Osteocyte (in vitro differentiated cells): ENCODE data around the gene ZNF592. TPM values are rescaled to one million over a fixed set of nuclear protein-coding genes. Genes with fewer than 3 reads are reported as not detected.

Experiments used
- DNase-seq: peaks from one replicate; pipeline ENCODE4 v3.0.0; 2021; ENCODE audit warnings: mixed read lengths; ENCODE audit not compliant: unreplicated experiment; ENCODE audit errors: extremely low spot score
- H3K27ac Mint-ChIP-seq: one replicate; pipeline ENCODE4 v1.8.0; 2021; ENCODE audit warnings: mild to moderate bottlenecking, mixed read lengths; ENCODE audit not compliant: unreplicated experiment
- H3K27me3 Mint-ChIP-seq: one replicate; pipeline ENCODE4 v1.8.0; 2021; ENCODE audit warnings: mixed read lengths; ENCODE audit not compliant: unreplicated experiment
- H3K36me3 Mint-ChIP-seq: one replicate; pipeline ENCODE4 v1.8.0; 2021; ENCODE audit warnings: mixed read lengths; ENCODE audit not compliant: unreplicated experiment
- H3K4me1 Mint-ChIP-seq: one replicate; pipeline ENCODE4 v1.8.0; 2021; ENCODE audit warnings: mixed read lengths; ENCODE audit not compliant: unreplicated experiment
- H3K4me3 Mint-ChIP-seq: one replicate; pipeline ENCODE4 v1.8.0; 2021; ENCODE audit warnings: mild to moderate bottlenecking, moderate library complexity, mixed read lengths; ENCODE audit not compliant: unreplicated experiment
- H3K9me3 Mint-ChIP-seq: one replicate; pipeline ENCODE4 v1.8.0; 2021; ENCODE audit warnings: mixed read lengths; ENCODE audit not compliant: unreplicated experiment
- CTCF ChIP-seq: fragments of 200-600 bp; sonication (generic); IDR thresholded peaks from 2 replicates; pipeline ENCODE4 v1.5.0; 2021; ENCODE audit warnings: antibody characterized with exemption, mild to moderate bottlenecking, moderate library complexity
- total RNA-seq: library from RNA; stranded (reverse); gene quantifications from 2 replicates; pipeline ENCODE4 v1.2.1, GENCODE V29; 2021

ZNF592 gene
- total RNA-seq, 1 donor from 2014 or later = 30.1 TPM

- DNase-seq = no peak
- Mint-ChIP-seq H3K9me3 (no peaks in the 10 kb centered on the region), H3K36me3 (peaks cover 15% of the 10 kb centered on the region), H3K4me1 (peaks cover 5% of the 10 kb centered on the region), H3K27ac (no peak overlapping the region), H3K4me3 (no peak overlapping the region), H3K27me3 (no peaks in the 10 kb centered on the region)
- TF ChIP-seq CTCF = no peak
Observed at GRCh38 chr15:84764585-84764984, 16.2 kb downstream of the ZNF592 start.

DNA sequence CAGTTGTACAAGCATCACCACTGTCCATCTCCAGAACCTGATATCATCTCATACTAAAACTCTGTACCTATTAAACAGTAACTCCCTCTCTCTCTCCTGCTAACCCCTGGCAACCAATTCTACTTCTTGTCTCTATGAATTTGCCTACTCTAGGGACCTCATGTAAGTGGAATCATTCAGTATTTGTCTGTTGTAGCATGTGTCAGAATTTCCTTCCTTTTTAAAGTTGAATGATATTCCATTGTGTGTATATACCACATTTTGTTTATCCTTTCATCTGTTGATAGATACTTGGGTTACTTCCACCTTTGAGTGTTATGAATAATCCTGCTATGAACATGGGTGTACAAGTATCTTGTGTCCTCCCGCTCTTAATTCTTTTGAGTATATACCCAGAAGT, 16.6 kb downstream of the ZNF592 start:
- DNase-seq = no peak
- Mint-ChIP-seq H3K27me3 (no peaks in the 10 kb centered on the region), H3K36me3 (peaks cover 15% of the 10 kb centered on the region), H3K4me3 (no peak overlapping the region), H3K9me3 (no peaks in the 10 kb centered on the region), H3K27ac (no peak overlapping the region), H3K4me1 (peaks cover 5% of the 10 kb centered on the region)
- no peak for TF ChIP-seq CTCF

GRCh38 chr15:84765675-84766074, 17.3 kb downstream of the ZNF592 start:
- no peak overlapping the region for H3K27ac Mint-ChIP-seq
- H3K36me3 Mint-ChIP-seq = peaks cover 16% of the 10 kb centered on the region

DNA sequence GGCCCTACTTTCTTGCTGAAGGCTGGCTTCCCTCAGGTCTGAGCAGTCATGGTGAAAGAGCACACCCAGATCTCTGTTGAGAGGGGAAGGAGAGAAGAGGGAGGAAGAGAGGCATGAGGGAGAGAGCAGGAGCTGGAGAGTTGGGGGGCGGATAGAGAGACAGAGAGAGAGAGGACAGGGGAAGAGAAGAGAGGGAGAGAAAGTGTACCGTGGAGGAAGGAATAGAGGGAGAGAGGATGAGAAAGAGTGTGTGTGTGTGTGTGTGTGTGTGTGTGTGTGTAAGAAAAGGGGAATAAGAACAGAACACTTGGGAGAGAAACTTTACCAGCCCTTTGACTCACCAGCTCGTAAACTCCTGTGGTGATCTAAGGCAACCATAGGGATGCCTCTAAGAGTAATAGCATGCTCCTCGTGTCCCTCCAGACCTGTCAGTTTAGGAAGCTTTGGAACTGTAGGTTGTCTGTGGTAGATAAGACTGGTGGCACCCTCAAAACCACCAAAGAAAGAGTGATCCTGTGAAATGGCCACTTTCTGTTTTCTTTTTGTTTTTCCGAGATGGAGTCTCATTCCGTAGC, 18.2 kb downstream of the ZNF592 start:
- Mint-ChIP-seq H3K9me3 (no peaks in the 10 kb centered on the region), H3K27ac (no peak overlapping the region), H3K4me1 (peaks cover 5% of the 10 kb centered on the region), H3K4me3 (no peak overlapping the region), H3K36me3 (peaks cover 23% of the 10 kb centered on the region), H3K27me3 (no peaks in the 10 kb centered on the region)
- DNase-seq = no peak
- no peak for TF ChIP-seq CTCF

More at GRCh38 chr15:84765675-84766074, 17.3 kb downstream of the ZNF592 start:
- no peaks in the 10 kb centered on the region for H3K9me3 Mint-ChIP-seq
- H3K4me1 Mint-ChIP-seq = peaks cover 5% of the 10 kb centered on the region
- no peaks in the 10 kb centered on the region for H3K27me3 Mint-ChIP-seq
- TF ChIP-seq CTCF = no peak
- no peak for DNase-seq
- H3K4me3 Mint-ChIP-seq = no peak overlapping the region

GRCh38 chr15:84772031-84772430, 23.6 kb downstream of the ZNF592 start:
- DNase-seq = no peak
- Mint-ChIP-seq H3K27me3 (no peaks in the 10 kb centered on the region), H3K36me3 (peaks cover 19% of the 10 kb centered on the region), H3K9me3 (no peaks in the 10 kb centered on the region), H3K4me1 (peaks cover 8% of the 10 kb centered on the region), H3K4me3 (no peak overlapping the region), H3K27ac (no peak overlapping the region)
- TF ChIP-seq CTCF = no peak
